Kidney epithelial cell (primary cell): ENCODE data around the gene KLHL1. TPM values are rescaled to one million over a fixed set of nuclear protein-coding genes. Genes with fewer than 3 reads are reported as not detected.

Experiments used
- DNase-seq: peaks from one replicate; pipeline ENCODE4 v3.0.0-alpha.2; 2010; ENCODE audit warnings: low read depth
- H3K27me3 ChIP-seq: 2 replicates; pipeline ENCODE4 v1.6.0; 2011; ENCODE audit warnings: low read length; ENCODE audit not compliant: control insufficient read depth, insufficient read depth
- H3K36me3 ChIP-seq: 2 replicates; pipeline ENCODE4 v1.5.1; 2011; ENCODE audit warnings: low read length; ENCODE audit not compliant: control insufficient read depth, insufficient read depth
- H3K4me3 ChIP-seq: 2 replicates; pipeline ENCODE4 v1.5.1; 2011; ENCODE audit warnings: low read depth, mild to moderate bottlenecking, control low read depth, low read length
- total RNA-seq: library from RNA; depleted of rRNA; stranded (reverse); fragments of >200 nt; gene quantifications from 2 replicates; pipeline ENCODE4 v1.2.3, GENCODE V29; 2015
- TF ChIP-seq, protein P1 (sequence below): IDR thresholded peaks from 2 replicates; pipeline ENCODE4 v1.5.1; 2011; ENCODE audit warnings: mild to moderate bottlenecking, moderate library complexity, low read length, control low read depth, inconsistent platforms; ENCODE audit not compliant: insufficient read depth, poor library complexity, severe bottlenecking

Gene KLHL1
- total RNA-seq, 1 donor from 2014 or later, result not detected

DNA sequence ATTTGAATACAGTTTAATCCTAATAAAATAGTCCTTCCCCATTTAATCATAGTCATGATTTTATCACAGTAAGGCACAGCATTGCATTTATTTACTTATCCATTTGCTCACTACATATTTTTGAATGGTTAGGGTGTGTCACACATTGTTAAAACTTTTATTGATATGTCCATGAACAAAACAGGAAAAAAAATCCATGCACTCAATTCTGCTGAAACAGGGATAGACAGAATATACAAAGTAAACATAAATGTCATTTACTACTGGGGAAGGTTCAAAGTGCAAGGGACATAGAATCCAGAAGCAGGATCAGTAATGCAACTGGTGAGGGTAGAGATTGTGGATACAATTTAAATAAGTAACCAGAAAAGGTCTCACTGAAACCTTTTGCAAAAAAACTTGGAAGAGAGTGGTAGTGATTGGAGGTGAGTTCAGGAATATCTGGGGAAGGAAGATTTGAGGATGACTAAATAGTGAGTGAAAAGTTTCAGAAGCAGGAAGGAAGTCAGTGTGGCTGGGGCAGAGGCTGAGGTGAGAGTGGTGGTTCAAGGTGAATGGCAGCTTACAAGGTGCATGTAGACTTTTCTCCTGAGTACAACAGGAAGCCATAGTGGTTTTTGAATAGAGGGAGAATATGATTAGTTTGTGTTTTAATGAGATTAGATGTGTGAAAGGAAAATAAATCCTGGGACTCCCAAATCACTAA lies 387.8 kb downstream of the KLHL1 start:
- Histone ChIP-seq H3K27me3 (no peaks in the 10 kb centered on the region), H3K4me3 (no peak overlapping the region), H3K36me3 (no peaks in the 10 kb centered on the region)
- no peak for DNase-seq
- TF ChIP-seq, protein P1, sequence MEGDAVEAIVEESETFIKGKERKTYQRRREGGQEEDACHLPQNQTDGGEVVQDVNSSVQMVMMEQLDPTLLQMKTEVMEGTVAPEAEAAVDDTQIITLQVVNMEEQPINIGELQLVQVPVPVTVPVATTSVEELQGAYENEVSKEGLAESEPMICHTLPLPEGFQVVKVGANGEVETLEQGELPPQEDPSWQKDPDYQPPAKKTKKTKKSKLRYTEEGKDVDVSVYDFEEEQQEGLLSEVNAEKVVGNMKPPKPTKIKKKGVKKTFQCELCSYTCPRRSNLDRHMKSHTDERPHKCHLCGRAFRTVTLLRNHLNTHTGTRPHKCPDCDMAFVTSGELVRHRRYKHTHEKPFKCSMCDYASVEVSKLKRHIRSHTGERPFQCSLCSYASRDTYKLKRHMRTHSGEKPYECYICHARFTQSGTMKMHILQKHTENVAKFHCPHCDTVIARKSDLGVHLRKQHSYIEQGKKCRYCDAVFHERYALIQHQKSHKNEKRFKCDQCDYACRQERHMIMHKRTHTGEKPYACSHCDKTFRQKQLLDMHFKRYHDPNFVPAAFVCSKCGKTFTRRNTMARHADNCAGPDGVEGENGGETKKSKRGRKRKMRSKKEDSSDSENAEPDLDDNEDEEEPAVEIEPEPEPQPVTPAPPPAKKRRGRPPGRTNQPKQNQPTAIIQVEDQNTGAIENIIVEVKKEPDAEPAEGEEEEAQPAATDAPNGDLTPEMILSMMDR, result no peak

DNA sequence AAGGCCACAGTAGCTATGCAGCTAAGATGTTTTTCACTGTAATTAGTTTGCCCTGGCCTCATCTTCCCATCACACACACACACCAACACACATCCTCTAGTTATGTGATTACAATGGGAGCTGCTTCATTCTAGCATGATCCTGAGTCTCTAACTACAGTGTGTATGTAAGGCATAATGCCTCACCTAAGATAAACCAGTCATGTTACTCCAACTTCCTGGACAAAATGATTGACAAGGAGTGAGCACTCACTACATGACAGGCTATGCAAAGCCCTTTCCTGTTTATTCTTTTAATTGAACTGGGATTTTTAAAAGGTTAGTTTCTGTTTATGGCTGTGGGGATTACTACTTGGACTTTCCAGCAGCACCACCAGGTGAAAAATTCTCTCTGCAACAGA lies 401.4 kb downstream of the KLHL1 start:
- TF ChIP-seq, protein P1, result no peak
- Histone ChIP-seq H3K27me3 (no peaks in the 10 kb centered on the region), H3K36me3 (no peaks in the 10 kb centered on the region), H3K4me3 (no peak overlapping the region)
- no peak for DNase-seq

DNA sequence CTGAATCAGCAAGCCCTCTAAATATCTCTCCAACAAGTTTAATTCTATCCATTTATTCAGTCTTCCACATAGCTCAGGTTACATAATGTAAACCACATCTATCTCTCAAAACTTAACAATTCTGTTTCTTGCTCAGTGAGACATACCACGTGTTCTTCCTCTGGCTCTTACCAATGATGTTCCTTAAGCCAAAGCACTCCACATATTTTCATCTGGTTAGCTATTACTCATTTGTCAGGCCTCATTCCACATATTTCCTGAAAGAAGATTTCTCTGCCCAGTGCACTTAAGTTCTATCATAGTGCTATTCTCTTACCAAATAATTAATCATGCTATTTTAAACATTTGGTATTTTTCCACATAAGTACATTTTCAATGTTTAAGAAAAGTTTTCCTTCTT lies 403.9 kb downstream of the KLHL1 start:
- DNase-seq, result peak; percentile 28
- TF ChIP-seq, protein P1, result no peak
- Histone ChIP-seq H3K36me3 (no peaks in the 10 kb centered on the region), H3K27me3 (no peaks in the 10 kb centered on the region), H3K4me3 (no peak overlapping the region)

DNA sequence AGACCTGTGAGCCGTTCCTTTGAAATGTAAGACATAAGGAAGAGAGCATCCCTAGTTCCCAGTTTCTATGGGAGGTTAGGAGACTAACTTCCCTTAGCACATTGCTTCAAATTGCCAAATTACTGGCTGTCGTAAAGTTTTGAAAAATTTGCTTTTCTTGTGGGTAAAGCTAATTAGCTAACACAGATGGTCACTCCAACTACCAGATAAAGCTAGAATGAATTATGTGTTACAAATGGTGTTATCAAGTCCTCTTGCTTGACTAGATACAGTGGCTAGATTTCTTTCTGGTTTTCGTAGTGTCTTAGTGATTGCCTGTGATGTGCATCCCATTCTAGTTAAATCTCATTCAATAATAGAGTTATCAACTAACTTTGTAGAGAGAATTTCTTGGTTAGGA lies 417.3 kb downstream of the KLHL1 start:
- TF ChIP-seq, protein P1, result no peak
- DNase-seq, result no peak
- Histone ChIP-seq H3K27me3 (no peaks in the 10 kb centered on the region), H3K36me3 (no peaks in the 10 kb centered on the region), H3K4me3 (no peak overlapping the region)

DNA sequence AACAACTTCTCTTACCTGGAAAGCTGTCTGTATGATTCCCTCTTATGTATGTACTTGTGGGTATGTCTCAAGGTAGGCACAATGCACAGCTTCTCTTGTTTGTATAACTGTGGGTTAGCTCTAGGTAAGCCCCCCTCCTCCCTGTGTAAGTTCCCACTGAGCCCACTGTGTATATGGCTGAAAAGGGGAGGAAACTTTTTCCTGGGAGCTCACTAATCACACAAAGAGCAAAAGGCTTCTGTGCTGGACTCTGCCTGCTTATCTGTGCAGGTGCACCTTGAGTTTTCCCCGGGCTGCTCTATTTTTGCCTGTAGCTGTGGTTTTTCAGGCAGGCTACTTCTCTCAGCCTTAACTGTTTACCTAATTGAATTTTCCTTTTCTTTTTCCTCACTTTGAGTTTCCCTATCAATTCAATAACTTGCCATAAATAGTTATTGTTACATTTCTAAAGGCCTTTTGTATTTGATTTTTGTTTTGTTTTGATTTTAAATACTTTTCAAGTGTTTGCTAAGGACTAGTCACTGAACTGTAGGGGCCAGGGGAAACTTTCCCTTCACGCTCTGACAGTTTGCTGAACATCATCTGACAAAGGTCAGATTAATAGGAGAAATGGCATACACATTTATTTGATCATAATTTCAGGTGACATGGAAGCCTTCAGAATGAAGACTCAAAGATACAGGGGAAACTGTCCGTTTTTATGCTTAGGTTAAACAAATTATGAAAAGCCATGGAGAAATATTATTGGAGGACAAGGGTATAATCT lies 424.1 kb downstream of the KLHL1 start:
- no peak overlapping the region for H3K4me3 ChIP-seq
- TF ChIP-seq, protein P1, result no peak

More for the DNA sequence above, 424.1 kb downstream of the KLHL1 start:
- no peak for DNase-seq
- Histone ChIP-seq H3K36me3 (no peaks in the 10 kb centered on the region), H3K27me3 (no peaks in the 10 kb centered on the region)
